Measurements from ENCODE around the gene MYOZ3.

The MYOZ3 gene

GRCh38 chr5:150627731-150628545 is 33.1 kb upstream of the MYOZ3 start:
- no peak for DNase-seq

GRCh38 chr5:150628936-150629485 is 32.0 kb upstream of the MYOZ3 start:
- DNase-seq, result no peak

- DNase-seq, result no peak
Observed at GRCh38 chr5:150630016-150630415, 31.0 kb upstream of the MYOZ3 start.

GRCh38 chr5:150630461-150631325 is 30.4 kb upstream of the MYOZ3 start:
- DNase-seq, result no peak

GRCh38 chr5:150631326-150631701 is 29.7 kb upstream of the MYOZ3 start:
- DNase-seq, result no peak

- DNase-seq, result no peak
Observed at GRCh38 chr5:150632305-150633160, 28.5 kb upstream of the MYOZ3 start.

GRCh38 chr5:150633429-150633828 is 27.6 kb upstream of the MYOZ3 start:
- no peak for DNase-seq

GRCh38 chr5:150636391-150637244 is 24.4 kb upstream of the MYOZ3 start:
- no peak for DNase-seq

GRCh38 chr5:150637245-150638052 is 23.6 kb upstream of the MYOZ3 start:
- no peak for DNase-seq

- no peak for DNase-seq
Observed at GRCh38 chr5:150638053-150638444, 23.0 kb upstream of the MYOZ3 start.

GRCh38 chr5:150638488-150639376 is 22.3 kb upstream of the MYOZ3 start:
- no peak for DNase-seq

- no peak for DNase-seq
Observed at GRCh38 chr5:150639377-150639692, 21.7 kb upstream of the MYOZ3 start.

- no peak for DNase-seq
Observed at GRCh38 chr5:150639751-150640150, 21.3 kb upstream of the MYOZ3 start.

- DNase-seq, result no peak
Observed at GRCh38 chr5:150640311-150641005, 20.6 kb upstream of the MYOZ3 start, which contains the start of gene SYNPO. Gene SYNPO, plus strand, starts transcription at chr5:150640660. Its CDS starts 7,616 bp downstream, at chr5:150648276.

- DNase-seq, result no peak
Observed at GRCh38 chr5:150641006-150641570, 20.0 kb upstream of the MYOZ3 start.

GRCh38 chr5:150641824-150642566 is 19.1 kb upstream of the MYOZ3 start:
- no peak for DNase-seq

- DNase-seq, result no peak
Observed at GRCh38 chr5:150642567-150642927, 18.5 kb upstream of the MYOZ3 start.

Data from NCI-H146 (cell line).